Measurements from ENCODE around the gene HAUS1.

The HAUS1 gene, protein sequence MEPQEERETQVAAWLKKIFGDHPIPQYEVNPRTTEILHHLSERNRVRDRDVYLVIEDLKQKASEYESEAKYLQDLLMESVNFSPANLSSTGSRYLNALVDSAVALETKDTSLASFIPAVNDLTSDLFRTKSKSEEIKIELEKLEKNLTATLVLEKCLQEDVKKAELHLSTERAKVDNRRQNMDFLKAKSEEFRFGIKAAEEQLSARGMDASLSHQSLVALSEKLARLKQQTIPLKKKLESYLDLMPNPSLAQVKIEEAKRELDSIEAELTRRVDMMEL

DNA sequence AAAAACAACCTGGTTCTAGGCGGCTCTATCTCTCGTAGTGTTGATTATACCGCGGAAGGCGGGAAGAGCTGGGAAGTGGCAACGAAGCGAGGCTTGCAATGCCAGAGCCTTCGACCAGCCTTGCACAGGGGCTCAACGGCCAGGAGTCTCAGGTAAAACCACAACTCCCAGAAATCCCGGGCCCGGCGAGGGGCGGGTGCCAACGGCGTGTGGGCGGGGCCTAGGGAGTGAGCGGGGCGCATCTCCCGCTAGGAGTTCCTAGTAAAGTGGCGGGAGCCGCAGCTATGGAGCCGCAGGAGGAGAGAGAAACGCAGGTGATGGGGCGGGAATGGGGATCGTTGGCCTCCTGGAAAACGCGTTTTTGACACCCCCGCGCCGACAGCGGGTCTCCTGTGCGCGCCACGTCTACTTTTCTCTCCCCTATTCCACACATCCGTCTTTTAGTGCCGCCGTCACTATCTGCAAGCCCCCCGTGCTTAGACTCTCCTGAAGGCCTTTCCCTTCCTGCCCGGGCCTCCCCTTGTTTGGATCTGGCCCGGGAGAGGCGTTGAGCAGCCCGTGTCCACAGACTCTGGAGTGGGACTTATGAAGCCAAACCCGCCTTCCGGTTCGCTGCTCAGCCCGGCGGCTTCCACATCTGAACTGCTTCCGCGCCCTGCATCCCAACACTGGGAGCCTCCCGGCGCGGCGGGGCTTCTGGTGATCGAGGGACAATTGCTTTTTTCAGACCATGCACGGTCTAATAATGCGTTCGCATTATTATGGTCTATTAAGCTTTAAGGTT, at the start of gene HAUS1:
Gene HAUS1 (plus strand): TSS at position 258 of the 784 bp plus-strand sequence. CDS start 27 bp downstream, at position 285.
- Histone ChIP-seq H3K36me3 (ENCODE audit: control insufficient read depth in 2 of 2, insufficient read depth in 2 of 2, low read length in 2 of 2) (no peaks in the 10 kb centered on the region), H3K9ac (ENCODE audit: low read length in 2 of 2) (peak within 1 kb of the TSS; percentile 68 to 82), H3K4me1 (ENCODE audit: control insufficient read depth, insufficient read depth, low read length) (peaks cover 11% of the 10 kb centered on the region), H3K27me3 (ENCODE audit: control insufficient read depth in 1 of 2, insufficient read depth in 2 of 2, low read length in 2 of 2) (no peaks in the 10 kb centered on the region), H3K9me3 (ENCODE audit: control insufficient read depth in 2 of 2, low read length in 2 of 2) (no peaks in the 10 kb centered on the region), H3K27ac (ENCODE audit: low read length) (peak within 1 kb of the TSS; percentile 74), H3K4me3 (ENCODE audit: low read length in 2 of 2) (peak within 1 kb of the TSS; percentile 91 to 93)

DNA sequence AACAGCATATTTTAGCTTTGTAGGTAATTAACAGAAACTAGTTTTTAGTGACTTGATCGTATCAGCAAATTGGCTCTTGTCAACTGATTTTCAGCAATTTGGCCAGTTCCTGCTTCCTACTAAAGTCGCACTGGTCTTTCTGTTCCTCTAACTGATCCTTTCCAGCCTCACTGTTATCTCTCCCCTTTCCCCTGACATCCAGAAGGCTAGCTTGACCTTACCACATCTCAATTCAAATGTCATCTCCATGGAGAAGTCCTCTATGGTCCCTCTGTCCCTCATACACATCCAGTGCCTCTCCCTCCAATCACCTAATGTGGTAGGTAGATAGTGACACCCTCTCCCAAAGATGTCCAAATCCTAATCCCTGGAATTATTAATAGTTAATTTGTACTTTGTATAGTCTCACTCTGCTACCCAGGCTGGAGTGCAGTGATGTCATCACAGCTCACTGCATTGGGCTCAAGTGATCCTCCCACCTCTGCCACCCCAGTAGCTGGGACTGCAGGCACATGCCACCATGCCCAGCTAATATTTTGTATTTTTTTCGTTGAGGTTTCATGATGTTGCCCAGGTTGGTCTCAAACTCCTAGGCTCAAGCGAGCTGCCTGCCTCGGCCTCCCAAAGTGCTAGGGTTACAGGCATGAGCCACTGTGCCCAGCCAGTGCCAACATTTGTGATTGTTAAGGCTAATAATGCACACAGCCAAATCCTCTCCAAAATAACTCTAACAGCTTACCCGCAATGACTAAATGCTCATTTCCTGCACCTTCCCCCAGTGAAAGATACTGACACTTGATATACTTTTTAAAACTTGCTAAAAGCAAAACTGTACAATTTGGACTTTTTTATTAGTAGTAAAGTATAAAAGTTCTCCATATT, 49.0 kb upstream of the HAUS1 start:
- Histone ChIP-seq H3K4me3 (ENCODE audit: low read length in 2 of 2) (no peak overlapping the region), H3K36me3 (ENCODE audit: control insufficient read depth in 2 of 2, insufficient read depth in 2 of 2, low read length in 2 of 2) (no peaks in the 10 kb centered on the region), H3K9me3 (ENCODE audit: control insufficient read depth in 2 of 2, low read length in 2 of 2) (no peaks in the 10 kb centered on the region), H3K4me1 (ENCODE audit: control insufficient read depth, insufficient read depth, low read length) (no peaks in the 10 kb centered on the region), H3K27me3 (ENCODE audit: control insufficient read depth in 1 of 2, insufficient read depth in 2 of 2, low read length in 2 of 2) (no peaks in the 10 kb centered on the region), H3K27ac (ENCODE audit: low read length) (no peak overlapping the region), H3K9ac (ENCODE audit: low read length in 2 of 2) (no peak overlapping the region)

DNA sequence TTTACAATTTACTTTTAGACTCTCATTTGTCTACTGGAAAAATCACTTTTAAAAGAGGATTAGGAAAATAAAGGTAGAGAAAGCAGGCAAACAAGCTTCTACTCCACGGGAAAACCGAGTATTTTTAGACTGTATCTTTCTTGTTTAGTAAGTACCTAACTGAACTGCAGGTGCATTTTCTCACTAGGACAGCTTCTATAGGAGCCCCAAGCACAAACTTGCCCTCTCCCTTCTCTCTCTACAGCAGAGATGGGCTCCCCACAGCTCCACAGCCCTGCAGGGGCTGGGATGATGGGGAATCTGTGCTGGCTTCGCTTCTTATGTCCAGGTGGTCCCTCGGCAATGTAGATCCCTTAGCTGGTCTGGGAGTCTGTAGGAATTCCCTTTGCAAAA, 48.4 kb upstream of the HAUS1 start:
- H3K27me3 ChIP-seq (ENCODE audit: control insufficient read depth in 1 of 2, insufficient read depth in 2 of 2, low read length in 2 of 2): no peaks in the 10 kb centered on the region
- no peak overlapping the region for H3K4me3 ChIP-seq (ENCODE audit: low read length in 2 of 2)
- H3K9me3 ChIP-seq (ENCODE audit: control insufficient read depth in 2 of 2, low read length in 2 of 2): no peaks in the 10 kb centered on the region
- H3K9ac ChIP-seq (ENCODE audit: low read length in 2 of 2): no peak overlapping the region
- H3K27ac ChIP-seq (ENCODE audit: low read length): no peak overlapping the region
- H3K4me1 ChIP-seq (ENCODE audit: control insufficient read depth, insufficient read depth, low read length): no peaks in the 10 kb centered on the region
- H3K36me3 ChIP-seq (ENCODE audit: control insufficient read depth in 2 of 2, insufficient read depth in 2 of 2, low read length in 2 of 2): no peaks in the 10 kb centered on the region

DNA sequence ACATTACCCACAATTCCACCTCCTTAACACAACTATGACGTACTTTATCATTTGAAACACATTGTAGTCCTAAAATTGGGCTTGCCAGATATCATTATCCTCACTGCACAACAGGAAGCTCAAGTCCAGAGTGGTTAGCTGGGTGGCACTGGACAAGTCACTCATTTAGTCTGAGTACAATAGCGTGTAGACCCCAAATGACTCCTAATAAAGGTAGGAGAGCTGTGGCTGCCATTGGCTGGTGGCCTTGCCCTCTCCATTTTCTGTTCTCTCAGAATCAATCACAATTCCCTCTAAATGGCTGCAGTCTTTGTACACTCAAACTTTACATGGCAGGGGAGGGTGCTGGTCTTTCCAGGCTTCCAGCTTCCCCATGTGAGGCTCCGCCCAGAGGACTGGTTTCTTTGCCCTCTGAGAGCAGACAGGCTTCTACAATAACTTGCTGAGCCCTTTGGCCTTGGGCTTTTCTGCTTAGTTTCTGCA, 43.8 kb upstream of the HAUS1 start:
- H3K4me3 ChIP-seq (ENCODE audit: low read length in 2 of 2): no peak overlapping the region
- no peaks in the 10 kb centered on the region for H3K36me3 ChIP-seq (ENCODE audit: control insufficient read depth in 2 of 2, insufficient read depth in 2 of 2, low read length in 2 of 2)
- no peak overlapping the region for H3K9ac ChIP-seq (ENCODE audit: low read length in 2 of 2)
- H3K9me3 ChIP-seq (ENCODE audit: control insufficient read depth in 2 of 2, low read length in 2 of 2): no peaks in the 10 kb centered on the region
- H3K27ac ChIP-seq (ENCODE audit: low read length): no peak overlapping the region
- no peaks in the 10 kb centered on the region for H3K4me1 ChIP-seq (ENCODE audit: control insufficient read depth, insufficient read depth, low read length)
- no peaks in the 10 kb centered on the region for H3K27me3 ChIP-seq (ENCODE audit: control insufficient read depth in 1 of 2, insufficient read depth in 2 of 2, low read length in 2 of 2)

DNA sequence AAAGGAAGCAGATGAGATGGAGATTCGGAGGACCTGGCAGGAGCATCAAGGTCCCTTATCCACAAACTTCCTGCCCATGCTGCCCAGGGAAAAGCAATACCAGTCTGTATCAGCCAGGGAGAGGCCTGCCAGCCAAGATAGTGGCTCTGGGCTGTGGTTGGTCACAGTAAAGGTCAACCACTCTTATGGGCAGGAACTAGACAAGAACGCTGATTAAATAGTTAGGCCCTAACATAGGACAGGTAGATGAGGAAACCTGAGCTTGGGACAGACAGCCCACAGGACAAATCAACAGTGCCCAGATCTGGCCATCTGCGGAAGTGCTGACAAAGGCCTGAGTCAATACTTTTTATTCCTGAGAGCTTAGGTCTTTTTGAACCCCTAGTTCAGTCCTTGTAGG, 42.8 kb upstream of the HAUS1 start:
- Histone ChIP-seq H3K4me3 (ENCODE audit: low read length in 2 of 2) (no peak overlapping the region), H3K9ac (ENCODE audit: low read length in 2 of 2) (no peak overlapping the region), H3K9me3 (ENCODE audit: control insufficient read depth in 2 of 2, low read length in 2 of 2) (no peaks in the 10 kb centered on the region), H3K36me3 (ENCODE audit: control insufficient read depth in 2 of 2, insufficient read depth in 2 of 2, low read length in 2 of 2) (no peaks in the 10 kb centered on the region), H3K4me1 (ENCODE audit: control insufficient read depth, insufficient read depth, low read length) (no peaks in the 10 kb centered on the region), H3K27me3 (ENCODE audit: control insufficient read depth in 1 of 2, insufficient read depth in 2 of 2, low read length in 2 of 2) (no peaks in the 10 kb centered on the region), H3K27ac (ENCODE audit: low read length) (no peak overlapping the region)

DNA sequence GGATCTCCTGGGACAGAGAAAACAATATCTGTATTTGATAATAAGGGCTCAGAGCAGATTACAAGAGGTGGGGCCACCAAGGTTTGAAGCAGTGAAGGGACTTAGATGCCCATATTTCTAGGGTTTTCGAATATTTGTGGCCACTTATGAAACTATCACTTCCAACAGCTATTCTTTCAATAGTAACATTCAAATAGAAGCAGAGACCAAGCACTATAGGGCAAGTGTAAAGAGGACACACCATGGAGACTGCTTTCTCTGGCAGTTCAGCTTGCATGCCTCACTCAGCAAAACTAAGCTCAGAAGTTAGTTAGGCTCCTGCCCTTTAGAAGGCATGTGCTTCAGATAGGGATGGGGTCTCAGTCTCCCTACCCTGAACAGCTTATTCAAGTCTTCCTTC, 42.4 kb upstream of the HAUS1 start:
- H3K4me1 ChIP-seq (ENCODE audit: control insufficient read depth, insufficient read depth, low read length): no peaks in the 10 kb centered on the region

DNA sequence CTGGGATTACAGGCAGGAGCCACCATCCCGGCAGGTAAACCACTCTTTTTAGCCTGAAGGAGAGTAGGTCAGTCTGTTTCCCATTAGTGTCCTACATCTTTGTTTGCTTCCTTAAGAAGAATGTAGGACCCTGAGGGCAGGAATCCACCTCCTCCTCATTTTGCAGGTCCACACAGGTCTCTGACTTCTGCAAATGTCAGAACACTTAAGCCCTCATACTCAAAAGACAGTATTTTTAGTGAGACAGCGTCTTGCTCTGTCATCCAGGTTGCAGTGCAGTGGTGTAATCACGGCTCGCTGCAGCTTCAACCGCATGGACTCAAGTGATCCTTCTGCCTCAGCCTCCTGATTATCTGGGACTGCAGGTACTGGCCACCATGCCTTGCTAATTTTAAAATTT, 41.4 kb upstream of the HAUS1 start:
- no peaks in the 10 kb centered on the region for H3K9me3 ChIP-seq (ENCODE audit: control insufficient read depth in 2 of 2, low read length in 2 of 2)
- no peak overlapping the region for H3K9ac ChIP-seq (ENCODE audit: low read length in 2 of 2)
- no peak overlapping the region for H3K27ac ChIP-seq (ENCODE audit: low read length)

More for the DNA sequence above, 42.4 kb upstream of the HAUS1 start:
- H3K27ac ChIP-seq (ENCODE audit: low read length): no peak overlapping the region
- no peak overlapping the region for H3K9ac ChIP-seq (ENCODE audit: low read length in 2 of 2)
- no peaks in the 10 kb centered on the region for H3K27me3 ChIP-seq (ENCODE audit: control insufficient read depth in 1 of 2, insufficient read depth in 2 of 2, low read length in 2 of 2)
- H3K9me3 ChIP-seq (ENCODE audit: control insufficient read depth in 2 of 2, low read length in 2 of 2): no peaks in the 10 kb centered on the region
- no peak overlapping the region for H3K4me3 ChIP-seq (ENCODE audit: low read length in 2 of 2)
- H3K36me3 ChIP-seq (ENCODE audit: control insufficient read depth in 2 of 2, insufficient read depth in 2 of 2, low read length in 2 of 2): no peaks in the 10 kb centered on the region

DNA sequence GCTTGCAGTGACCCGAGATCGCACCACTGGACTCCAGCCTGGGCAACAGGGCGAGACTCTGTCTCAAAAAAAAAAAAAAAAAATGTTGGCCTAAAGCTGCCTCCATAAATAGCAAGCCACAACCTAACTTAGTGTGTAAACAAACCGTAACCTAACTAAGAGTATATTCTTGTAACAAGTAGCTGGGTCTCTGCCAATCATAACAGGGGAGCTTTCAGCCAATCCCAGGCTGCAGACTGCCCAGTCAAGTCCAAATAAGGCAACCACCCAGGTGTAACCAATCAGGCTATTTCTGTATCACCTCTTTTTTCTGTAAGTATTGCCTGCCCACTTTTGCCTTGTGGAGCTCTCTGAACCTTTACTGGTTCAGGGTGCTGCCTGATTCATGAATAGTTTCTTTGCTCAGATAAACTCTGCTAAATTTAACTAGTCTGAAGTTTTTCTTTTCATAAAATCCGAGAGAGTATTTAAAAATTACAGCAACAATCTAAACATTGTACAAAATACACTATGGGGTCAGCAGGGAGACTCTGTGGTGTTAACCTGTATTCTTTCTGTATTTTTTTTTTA, 36.7 kb upstream of the HAUS1 start:
- no peak overlapping the region for H3K27ac ChIP-seq (ENCODE audit: low read length)
- H3K9me3 ChIP-seq (ENCODE audit: control insufficient read depth in 2 of 2, low read length in 2 of 2): no peaks in the 10 kb centered on the region
- no peaks in the 10 kb centered on the region for H3K36me3 ChIP-seq (ENCODE audit: control insufficient read depth in 2 of 2, insufficient read depth in 2 of 2, low read length in 2 of 2)
- peaks cover 19% of the 10 kb centered on the region for H3K4me1 ChIP-seq (ENCODE audit: control insufficient read depth, insufficient read depth, low read length)
- no peaks in the 10 kb centered on the region for H3K27me3 ChIP-seq (ENCODE audit: control insufficient read depth in 1 of 2, insufficient read depth in 2 of 2, low read length in 2 of 2)
- no peak overlapping the region for H3K9ac ChIP-seq (ENCODE audit: low read length in 2 of 2)
- H3K4me3 ChIP-seq (ENCODE audit: low read length in 2 of 2): no peak overlapping the region

More for the DNA sequence above, 41.4 kb upstream of the HAUS1 start:
- Histone ChIP-seq H3K36me3 (ENCODE audit: control insufficient read depth in 2 of 2, insufficient read depth in 2 of 2, low read length in 2 of 2) (no peaks in the 10 kb centered on the region), H3K4me1 (ENCODE audit: control insufficient read depth, insufficient read depth, low read length) (no peaks in the 10 kb centered on the region), H3K4me3 (ENCODE audit: low read length in 2 of 2) (no peak overlapping the region), H3K27me3 (ENCODE audit: control insufficient read depth in 1 of 2, insufficient read depth in 2 of 2, low read length in 2 of 2) (no peaks in the 10 kb centered on the region)

DNA sequence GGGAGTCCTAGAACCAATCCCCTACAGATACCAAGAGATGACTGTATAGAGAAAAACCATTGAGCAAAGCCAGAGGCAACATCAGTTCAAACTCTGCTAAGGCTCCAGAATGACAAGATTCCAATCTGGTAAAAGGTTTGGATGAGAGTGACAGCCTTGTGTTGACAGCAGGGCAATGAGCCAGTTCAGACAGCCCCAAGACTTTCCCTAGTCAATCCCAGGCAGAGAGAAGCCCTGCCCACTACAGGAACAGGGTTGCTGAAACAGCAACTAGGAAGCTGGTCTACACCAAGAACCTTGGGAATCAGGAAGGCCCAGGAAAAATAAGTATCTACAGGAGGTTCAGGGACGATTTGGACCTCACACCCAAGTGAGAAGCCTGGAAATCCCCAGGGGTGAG, 35.4 kb upstream of the HAUS1 start:
- Histone ChIP-seq H3K4me3 (ENCODE audit: low read length in 2 of 2) (no peak overlapping the region), H3K4me1 (ENCODE audit: control insufficient read depth, insufficient read depth, low read length) (peaks cover 29% of the 10 kb centered on the region)

DNA sequence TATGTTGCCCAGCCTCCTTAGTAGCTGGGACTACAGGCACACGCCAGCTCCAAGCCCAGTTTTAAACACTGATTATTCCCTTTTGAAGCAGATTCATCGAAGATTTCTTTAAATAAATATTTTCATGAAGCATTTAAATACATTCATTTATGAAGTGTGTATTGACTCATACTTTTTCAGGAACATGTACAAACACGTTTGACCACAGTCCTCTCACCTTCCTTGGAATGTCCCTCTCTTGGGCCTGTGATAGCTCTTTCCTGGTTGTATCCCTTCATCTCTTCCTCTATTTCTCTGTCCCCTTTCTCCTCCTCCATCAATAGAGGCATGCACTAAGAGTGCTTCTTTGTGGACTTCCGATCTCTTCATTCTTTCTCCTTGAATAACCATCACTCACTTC, 34.7 kb upstream of the HAUS1 start:
- H3K4me1 ChIP-seq (ENCODE audit: control insufficient read depth, insufficient read depth, low read length): peaks cover 29% of the 10 kb centered on the region
- no peaks in the 10 kb centered on the region for H3K27me3 ChIP-seq (ENCODE audit: control insufficient read depth in 1 of 2, insufficient read depth in 2 of 2, low read length in 2 of 2)
- H3K36me3 ChIP-seq (ENCODE audit: control insufficient read depth in 2 of 2, insufficient read depth in 2 of 2, low read length in 2 of 2): no peaks in the 10 kb centered on the region
- no peak overlapping the region for H3K4me3 ChIP-seq (ENCODE audit: low read length in 2 of 2)
- H3K9me3 ChIP-seq (ENCODE audit: control insufficient read depth in 2 of 2, low read length in 2 of 2): no peaks in the 10 kb centered on the region
- no peak overlapping the region for H3K27ac ChIP-seq (ENCODE audit: low read length)
- no peak overlapping the region for H3K9ac ChIP-seq (ENCODE audit: low read length in 2 of 2)

More for the DNA sequence above, 35.4 kb upstream of the HAUS1 start:
- H3K27ac ChIP-seq (ENCODE audit: low read length): no peak overlapping the region
- no peaks in the 10 kb centered on the region for H3K27me3 ChIP-seq (ENCODE audit: control insufficient read depth in 1 of 2, insufficient read depth in 2 of 2, low read length in 2 of 2)
- H3K36me3 ChIP-seq (ENCODE audit: control insufficient read depth in 2 of 2, insufficient read depth in 2 of 2, low read length in 2 of 2): no peaks in the 10 kb centered on the region
- no peaks in the 10 kb centered on the region for H3K9me3 ChIP-seq (ENCODE audit: control insufficient read depth in 2 of 2, low read length in 2 of 2)
- no peak overlapping the region for H3K9ac ChIP-seq (ENCODE audit: low read length in 2 of 2)
